Measurements from ENCODE around the gene C19orf85.
"Not testable (repeated sequence)": the region's sequence is repeated elsewhere in the genome, so short reads cannot be mapped to it uniquely, and the experiment has no call there.

The C19orf85 gene

GRCh38 chr19:55426042-55426441 is 38.5 kb downstream of the C19orf85 start:
- H3K4me1 Mint-ChIP-seq, result peaks cover 6% of the 10 kb centered on the region
- no peaks in the 10 kb centered on the region for H3K36me3 Mint-ChIP-seq
- ATAC-seq (no peak), DNase-seq (ENCODE audit: low spot score in 2 of 2) (no peak)
- no peak overlapping the region for H3K27ac Mint-ChIP-seq
- H3K9me3 Mint-ChIP-seq, result no peaks in the 10 kb centered on the region
- no peak overlapping the region for H3K4me3 Mint-ChIP-seq

- DNase-seq (ENCODE audit: low spot score in 2 of 2), result no peak
- peaks cover 6% of the 10 kb centered on the region for H3K4me1 Mint-ChIP-seq
- ATAC-seq, result no peak
- H3K36me3 Mint-ChIP-seq, result no peaks in the 10 kb centered on the region
- H3K9me3 Mint-ChIP-seq, result no peaks in the 10 kb centered on the region
- no peak overlapping the region for H3K27ac Mint-ChIP-seq
- no peak overlapping the region for H3K4me3 Mint-ChIP-seq
These were observed 40.0 kb downstream of the C19orf85 start for GRCh38 chr19:55424518-55424917.

- Mint-ChIP-seq H3K4me1 (peaks cover 6% of the 10 kb centered on the region), H3K4me3 (no peak overlapping the region), H3K27ac (no peak overlapping the region), H3K9me3 (no peaks in the 10 kb centered on the region), H3K36me3 (no peaks in the 10 kb centered on the region)
- ATAC-seq, result no peak
- no peak for DNase-seq (ENCODE audit: low spot score in 2 of 2)
These were observed 41.1 kb downstream of the C19orf85 start for GRCh38 chr19:55423225-55424005.

GRCh38 chr19:55421281-55421680 is 43.3 kb downstream of the C19orf85 start:
- not testable (repeated sequence) for H3K36me3 Mint-ChIP-seq
- ATAC-seq, result peak; percentile 48

GRCh38 chr19:55419624-55420236 is 44.8 kb downstream of the C19orf85 start:
- H3K9me3 Mint-ChIP-seq, result no peaks in the 10 kb centered on the region
- H3K4me1 Mint-ChIP-seq, result peaks cover 6% of the 10 kb centered on the region
- no peak overlapping the region for H3K27ac Mint-ChIP-seq
- no peak for ATAC-seq
- no peak overlapping the region for H3K4me3 Mint-ChIP-seq
- no peaks in the 10 kb centered on the region for H3K36me3 Mint-ChIP-seq
- no peak for DNase-seq (ENCODE audit: low spot score in 2 of 2)

More at GRCh38 chr19:55421281-55421680, 43.3 kb downstream of the C19orf85 start:
- H3K4me1 Mint-ChIP-seq; DNase-seq (ENCODE audit: low spot score in 2 of 2); H3K27ac Mint-ChIP-seq; H3K9me3 Mint-ChIP-seq; H3K4me3 Mint-ChIP-seq: not testable (repeated sequence)

GRCh38 chr19:55419103-55419502 is 45.4 kb downstream of the C19orf85 start:
- Mint-ChIP-seq H3K9me3 (no peaks in the 10 kb centered on the region), H3K4me1 (peaks cover 6% of the 10 kb centered on the region), H3K36me3 (no peaks in the 10 kb centered on the region), H3K27ac (no peak overlapping the region), H3K4me3 (no peak overlapping the region)
- no peak for DNase-seq (ENCODE audit: low spot score in 2 of 2)
- ATAC-seq, result no peak

- H3K9me3 Mint-ChIP-seq, result no peaks in the 10 kb centered on the region
- ATAC-seq, result peak; percentile 80
- no peak overlapping the region for H3K4me3 Mint-ChIP-seq
These were observed 46.4 kb downstream of the C19orf85 start for GRCh38 chr19:55418185-55418584.

More at GRCh38 chr19:55418185-55418584, 46.4 kb downstream of the C19orf85 start:
- H3K27ac Mint-ChIP-seq, result no peak overlapping the region
- no peaks in the 10 kb centered on the region for H3K36me3 Mint-ChIP-seq
- H3K4me1 Mint-ChIP-seq, result peaks cover 6% of the 10 kb centered on the region
- peak; percentile 29 to 67 for DNase-seq (ENCODE audit: low spot score in 2 of 2)
